ENCODE measurements around the gene GSK3B. TPM values are rescaled to one million over a fixed set of nuclear protein-coding genes. Genes with fewer than 3 reads are reported as not detected.

The GSK3B gene
- polyA plus RNA-seq, 1 experiment: 43.4 TPM

DNA sequence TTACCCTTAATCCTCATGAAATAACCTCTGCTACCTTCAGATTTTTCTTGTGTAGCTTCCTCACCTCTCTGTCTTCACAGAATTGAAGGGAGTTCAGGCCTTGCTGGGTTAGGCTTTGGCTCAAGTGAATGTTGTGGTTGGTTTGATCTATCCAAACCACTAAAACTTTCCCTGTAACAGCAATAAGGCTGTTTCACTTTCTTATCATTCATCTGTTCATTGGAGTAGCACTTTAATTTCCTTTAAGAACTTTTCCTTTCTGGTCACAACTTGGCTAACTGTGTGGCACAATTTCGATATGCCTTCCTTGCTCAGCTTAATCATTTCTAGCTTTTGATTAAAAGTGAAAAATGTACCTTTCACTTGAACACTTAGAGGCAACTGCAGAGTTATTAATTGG lies 182.5 kb downstream of the GSK3B start:
- ChIA-PET CTCF (no interaction called here), POLR2A (no interaction called here)
- Histone ChIP-seq H3K27me3 (ENCODE audit: control insufficient read depth, insufficient read depth, low read length) (no peaks in the 10 kb centered on the region), H3K4me3 (ENCODE audit: low read depth, low read length) (no peak overlapping the region), H3K9me3 (ENCODE audit: control insufficient read depth, insufficient read depth, low read length) (no peaks in the 10 kb centered on the region), H3K27ac (ENCODE audit: low read depth, low read length) (no peak overlapping the region)
- no peak for DNase-seq (ENCODE audit: low read depth, low spot score)
- no peak for TF ChIP-seq CTCF (IDR thresholded peaks at IDR 0.05; ENCODE audit: low read depth, low read length)

DNA sequence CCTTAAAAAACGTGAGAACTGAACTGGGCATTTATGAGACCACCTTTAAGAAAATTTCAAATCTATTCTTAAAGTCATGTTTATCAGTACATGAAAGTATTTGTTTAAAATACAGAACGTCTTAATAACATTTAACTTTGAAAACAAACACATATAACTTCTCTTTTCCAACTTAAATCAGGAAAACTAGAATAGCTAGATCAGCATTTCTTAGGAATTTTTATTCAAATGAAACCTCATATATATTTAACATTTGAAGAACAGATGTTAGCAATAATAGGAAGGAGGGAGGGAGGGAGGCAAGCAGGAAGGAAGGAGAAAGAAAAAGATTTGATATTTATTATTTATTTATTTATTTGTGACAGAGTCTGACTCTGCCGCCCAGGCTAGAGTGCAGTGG lies 192.2 kb downstream of the GSK3B start:
- CTCF ChIA-PET: interaction anchor here (1.2 kb wide), 1 partner anchor 10 kb away, joined by 4 read pairs; no protein-coding TSS in a partner anchor

DNA sequence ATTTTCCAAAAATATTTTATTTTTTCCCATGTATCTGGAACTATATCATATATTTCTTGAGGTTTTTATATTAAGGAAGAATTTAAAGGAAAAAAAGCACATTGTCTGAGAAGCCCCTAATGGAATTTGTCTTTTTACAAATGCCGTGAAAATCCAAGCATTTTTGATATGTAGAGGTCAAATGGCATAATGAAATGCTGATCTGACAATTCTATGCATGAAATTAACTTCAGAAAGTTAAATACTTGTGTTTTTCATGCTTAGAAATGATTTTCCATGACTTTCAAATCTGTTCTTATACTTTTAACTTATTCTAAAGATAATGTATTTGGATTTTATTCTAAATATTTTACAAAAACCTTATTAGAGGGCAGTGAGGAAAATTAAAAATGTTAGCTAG lies 193.1 kb downstream of the GSK3B start:
- Histone ChIP-seq H3K9me3 (ENCODE audit: control insufficient read depth, insufficient read depth, low read length) (no peaks in the 10 kb centered on the region), H3K27ac (ENCODE audit: low read depth, low read length) (no peak overlapping the region), H3K27me3 (ENCODE audit: control insufficient read depth, insufficient read depth, low read length) (no peaks in the 10 kb centered on the region), H3K4me3 (ENCODE audit: low read depth, low read length) (no peak overlapping the region)
- ChIA-PET POLR2A (no interaction called here), CTCF (interaction anchor here (0.6 kb wide), 1 partner anchor 59 kb away, joined by 3 read pairs; no protein-coding TSS in a partner anchor)
- DNase-seq (ENCODE audit: low read depth, low spot score): no peak
- TF ChIP-seq CTCF (IDR thresholded peaks at IDR 0.05; ENCODE audit: low read depth, low read length): no peak

More for the DNA sequence above, 192.2 kb downstream of the GSK3B start:
- Histone ChIP-seq H3K27me3 (ENCODE audit: control insufficient read depth, insufficient read depth, low read length) (no peaks in the 10 kb centered on the region), H3K9me3 (ENCODE audit: control insufficient read depth, insufficient read depth, low read length) (no peaks in the 10 kb centered on the region), H3K4me3 (ENCODE audit: low read depth, low read length) (no peak overlapping the region), H3K27ac (ENCODE audit: low read depth, low read length) (no peak overlapping the region)
- DNase-seq (ENCODE audit: low read depth, low spot score): no peak
- no peak for TF ChIP-seq CTCF (IDR thresholded peaks at IDR 0.05; ENCODE audit: low read depth, low read length)
- POLR2A ChIA-PET: no interaction called here

DNA sequence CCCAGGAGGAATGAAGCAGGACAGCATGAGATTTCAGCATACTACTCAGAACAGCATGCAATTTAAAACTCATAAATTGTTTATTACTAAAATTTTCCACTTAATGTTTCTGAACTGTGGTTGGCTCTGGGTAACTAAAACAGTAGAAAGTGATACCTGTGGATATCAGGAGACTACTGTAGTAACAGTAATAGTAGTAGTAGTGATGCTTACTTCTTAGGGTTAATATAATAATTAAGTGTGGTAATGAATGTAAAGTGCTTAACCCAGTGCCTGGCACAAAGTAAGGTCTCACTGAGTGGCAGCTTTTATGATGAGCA lies 195.1 kb downstream of the GSK3B start:
- no peaks in the 10 kb centered on the region for H3K9me3 ChIP-seq (ENCODE audit: control insufficient read depth, insufficient read depth, low read length)
- no peaks in the 10 kb centered on the region for H3K27me3 ChIP-seq (ENCODE audit: control insufficient read depth, insufficient read depth, low read length)
- ChIA-PET CTCF (no interaction called here), POLR2A (no interaction called here)
- no peak overlapping the region for H3K27ac ChIP-seq (ENCODE audit: low read depth, low read length)
- no peak overlapping the region for H3K4me3 ChIP-seq (ENCODE audit: low read depth, low read length)
- no peak for TF ChIP-seq CTCF (IDR thresholded peaks at IDR 0.05; ENCODE audit: low read depth, low read length)
- no peak for DNase-seq (ENCODE audit: low read depth, low spot score)

DNA sequence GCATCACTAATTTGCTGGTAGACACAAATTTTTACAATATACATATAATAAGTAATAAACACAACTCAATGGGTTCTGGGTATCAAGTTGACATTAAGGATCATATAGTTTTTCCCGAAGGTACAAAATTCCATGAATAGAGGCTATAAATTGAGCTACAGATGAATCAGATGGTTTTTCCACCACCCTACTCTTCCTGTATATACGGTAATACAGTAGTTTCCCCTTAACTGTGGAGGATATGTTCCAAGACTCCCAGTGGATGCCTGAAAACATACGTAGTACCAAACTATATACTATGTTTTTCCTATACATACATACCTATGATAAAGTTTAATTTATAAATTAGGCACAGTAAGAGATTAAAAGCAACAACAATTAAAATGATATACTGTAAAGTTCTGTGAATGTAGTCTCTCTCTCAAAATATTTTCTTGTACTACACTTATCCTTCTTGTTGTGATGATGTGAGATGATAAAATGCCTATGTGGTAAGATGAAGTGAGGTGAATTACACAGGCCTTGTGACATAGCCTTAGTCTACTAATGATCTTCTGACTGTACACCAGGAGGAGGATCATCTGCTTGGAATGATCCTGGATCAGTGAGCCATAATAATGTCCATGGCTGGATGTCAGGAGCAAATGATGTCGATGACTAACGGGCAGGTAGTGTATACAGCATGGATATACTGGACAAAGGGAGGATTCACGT lies 195.6 kb downstream of the GSK3B start:
- H3K4me3 ChIP-seq (ENCODE audit: low read depth, low read length): no peak overlapping the region
- no peak overlapping the region for H3K27ac ChIP-seq (ENCODE audit: low read depth, low read length)
- H3K9me3 ChIP-seq (ENCODE audit: control insufficient read depth, insufficient read depth, low read length): no peaks in the 10 kb centered on the region
- TF ChIP-seq CTCF (IDR thresholded peaks at IDR 0.05; ENCODE audit: low read depth, low read length): no peak
- ChIA-PET POLR2A (no interaction called here), CTCF (no interaction called here)
- no peak for DNase-seq (ENCODE audit: low read depth, low spot score)
- no peaks in the 10 kb centered on the region for H3K27me3 ChIP-seq (ENCODE audit: control insufficient read depth, insufficient read depth, low read length)

Data from AG04450 (cell line).